Upper lobe of left lung (tissue), 4 donors: ENCODE data around the gene PHETA1.

Experiments
- CTCF ChIP-seq, 6 experiments: fragments of 450-650 bp in 4 of 6; fragments of 200-600 bp in 2 of 6; sonication (generic) in 2 of 6; IDR thresholded peaks; one replicate each; pipeline ENCODE4 v1.5.1; 2016 to 2019; ENCODE audit warnings: antibody characterized with exemption in 6 of 6
- EP300 ChIP-seq, 4 donors: sonication (generic); formaldehyde crosslinking; IDR thresholded peaks; one replicate each; pipeline ENCODE4 v1.5.1; 2017; ENCODE audit warnings: antibody characterized with exemption in 4 of 4, control low read depth in 2 of 4
- POLR2A ChIP-seq, 4 donors: fragments of 450-650 bp; IDR thresholded peaks; one replicate each; pipeline ENCODE4 v1.5.1; 2016 to 2017; ENCODE audit warnings: antibody characterized with exemption in 4 of 4, mild to moderate bottlenecking in 2 of 4

GRCh38 chr12:111407377-111408115, 38.7 kb upstream of the PHETA1 start:
- TF ChIP-seq CTCF (IDR thresholded peaks at IDR 0.05) (no peak), POLR2A (IDR thresholded peaks at IDR 0.05) (no peak), EP300 (IDR thresholded peaks at IDR 0.05) (no peak)
